Parathyroid adenoma (tissue), 2 donors: ENCODE measurements around the gene TTC13.

Source experiments
- H2AFZ ChIP-seq: fragments of 300-600 bp; sonication (generic); one replicate; pipeline ENCODE4 v1.7.0; 2017; ENCODE audit warnings: antibody characterized with exemption, mild to moderate bottlenecking
- H3K27ac ChIP-seq: fragments of 300-600 bp; sonication (generic); one replicate; pipeline ENCODE4 v1.7.0; 2017
- H3K27me3 ChIP-seq: fragments of 300-600 bp; sonication (generic); one replicate; pipeline ENCODE4 v1.7.0; 2017; ENCODE audit warnings: low read length; ENCODE audit not compliant: control insufficient read depth, insufficient read depth
- H3K36me3 ChIP-seq: fragments of 300-600 bp; sonication (generic); one replicate; pipeline ENCODE4 v1.7.0; 2017; ENCODE audit warnings: low read length; ENCODE audit not compliant: control insufficient read depth, insufficient read depth
- H3K4me1 ChIP-seq: fragments of 300-600 bp; sonication (generic); one replicate; pipeline ENCODE4 v1.7.0; 2017; ENCODE audit warnings: control low read depth
- H3K4me2 ChIP-seq: fragments of 300-600 bp; sonication (generic); one replicate; pipeline ENCODE4 v1.7.0; 2017; ENCODE audit warnings: low read length
- H3K4me3 ChIP-seq: fragments of 300-600 bp; sonication (generic); one replicate; pipeline ENCODE4 v1.7.0; 2017; ENCODE audit warnings: low read depth, low read length
- H3K79me2 ChIP-seq: fragments of 300-600 bp; sonication (generic); one replicate; pipeline ENCODE4 v1.7.0; 2017; ENCODE audit warnings: control low read depth
- H3K9ac ChIP-seq: fragments of 300-600 bp; sonication (generic); one replicate; pipeline ENCODE4 v1.7.0; 2017; ENCODE audit warnings: mild to moderate bottlenecking
- H3K9me3 ChIP-seq: fragments of 300-600 bp; sonication (generic); one replicate; pipeline ENCODE4 v1.7.0; 2017; ENCODE audit warnings: low read length; ENCODE audit not compliant: control insufficient read depth
- TF ChIP-seq, protein P1 (sequence below): fragments of 300-600 bp; sonication (generic); IDR thresholded peaks from one replicate; pipeline ENCODE4 v1.7.0; 2017; ENCODE audit warnings: antibody characterized with exemption, mild to moderate bottlenecking
- donor health status: primary hyperparathyroidism.

The TTC13 gene

DNA sequence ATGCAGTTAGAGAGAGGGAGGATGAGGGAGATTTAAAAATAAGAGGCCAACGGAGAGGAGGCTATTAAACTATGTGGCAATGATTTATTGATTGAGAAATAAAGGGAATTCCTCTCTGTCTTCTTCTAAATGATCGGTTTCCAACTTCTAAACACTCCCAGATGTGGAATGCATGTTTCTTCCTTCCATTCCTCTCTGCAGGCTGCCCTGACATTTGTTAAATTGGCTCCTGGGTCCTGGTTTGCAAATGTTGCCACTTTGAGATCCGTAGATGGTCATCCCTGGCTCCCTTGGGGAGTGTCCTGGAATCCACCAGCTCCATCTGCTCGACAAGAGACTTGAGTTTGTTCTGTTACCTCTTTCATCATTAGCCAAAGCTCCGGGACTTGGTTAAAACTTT is 100.1 kb downstream of the TTC13 start:
- H3K4me3 ChIP-seq, result no peak overlapping the region
- TF ChIP-seq, protein P1, sequence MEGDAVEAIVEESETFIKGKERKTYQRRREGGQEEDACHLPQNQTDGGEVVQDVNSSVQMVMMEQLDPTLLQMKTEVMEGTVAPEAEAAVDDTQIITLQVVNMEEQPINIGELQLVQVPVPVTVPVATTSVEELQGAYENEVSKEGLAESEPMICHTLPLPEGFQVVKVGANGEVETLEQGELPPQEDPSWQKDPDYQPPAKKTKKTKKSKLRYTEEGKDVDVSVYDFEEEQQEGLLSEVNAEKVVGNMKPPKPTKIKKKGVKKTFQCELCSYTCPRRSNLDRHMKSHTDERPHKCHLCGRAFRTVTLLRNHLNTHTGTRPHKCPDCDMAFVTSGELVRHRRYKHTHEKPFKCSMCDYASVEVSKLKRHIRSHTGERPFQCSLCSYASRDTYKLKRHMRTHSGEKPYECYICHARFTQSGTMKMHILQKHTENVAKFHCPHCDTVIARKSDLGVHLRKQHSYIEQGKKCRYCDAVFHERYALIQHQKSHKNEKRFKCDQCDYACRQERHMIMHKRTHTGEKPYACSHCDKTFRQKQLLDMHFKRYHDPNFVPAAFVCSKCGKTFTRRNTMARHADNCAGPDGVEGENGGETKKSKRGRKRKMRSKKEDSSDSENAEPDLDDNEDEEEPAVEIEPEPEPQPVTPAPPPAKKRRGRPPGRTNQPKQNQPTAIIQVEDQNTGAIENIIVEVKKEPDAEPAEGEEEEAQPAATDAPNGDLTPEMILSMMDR, result no peak

DNA sequence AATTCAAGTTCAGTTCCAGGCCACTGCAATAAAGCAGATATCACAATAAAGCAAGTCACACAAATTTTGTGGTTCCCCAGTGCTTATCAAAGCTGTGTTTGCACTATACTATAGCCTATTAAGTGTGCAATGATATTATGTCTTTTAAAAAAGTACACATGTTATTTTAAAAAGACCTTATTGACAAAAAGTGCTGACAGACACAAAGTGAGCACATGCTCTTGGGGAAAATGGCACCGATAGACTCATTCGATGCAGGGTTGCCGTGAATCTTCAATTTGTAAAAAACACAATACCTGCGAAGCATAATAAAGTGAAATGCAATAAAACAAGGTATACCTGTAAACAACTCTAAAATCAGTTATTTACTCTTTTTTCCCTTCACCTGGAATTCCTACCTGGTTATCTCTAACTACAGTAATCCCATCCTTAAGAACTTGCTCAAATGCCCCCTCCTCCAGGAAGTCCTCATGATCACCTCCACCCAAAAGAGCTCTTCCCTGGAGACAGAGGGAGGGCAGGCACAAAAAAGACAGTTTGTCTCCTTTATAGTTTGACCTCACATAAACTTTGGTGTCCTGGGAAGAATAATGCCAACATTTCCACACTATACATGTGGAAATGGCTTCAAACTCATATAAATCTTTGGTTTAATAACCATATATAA is 100.6 kb downstream of the TTC13 start:
- no peaks in the 10 kb centered on the region for H3K9me3 ChIP-seq
- H3K9ac ChIP-seq, result no peak overlapping the region
- no peaks in the 10 kb centered on the region for H3K4me1 ChIP-seq
- H3K79me2 ChIP-seq, result no peaks in the 10 kb centered on the region
- no peaks in the 10 kb centered on the region for H3K27me3 ChIP-seq
- H3K4me2 ChIP-seq, result no peak overlapping the region
- no peak overlapping the region for H2AFZ ChIP-seq
- no peaks in the 10 kb centered on the region for H3K36me3 ChIP-seq
- TF ChIP-seq, protein P1, result no peak
- H3K27ac ChIP-seq, result no peak overlapping the region
- no peak overlapping the region for H3K4me3 ChIP-seq

More for the DNA sequence above, 100.1 kb downstream of the TTC13 start:
- Histone ChIP-seq H3K36me3 (no peaks in the 10 kb centered on the region), H3K79me2 (no peaks in the 10 kb centered on the region), H3K27me3 (no peaks in the 10 kb centered on the region), H3K9ac (no peak overlapping the region), H3K4me2 (no peak overlapping the region), H3K27ac (no peak overlapping the region), H2AFZ (no peak overlapping the region), H3K4me1 (no peaks in the 10 kb centered on the region), H3K9me3 (no peaks in the 10 kb centered on the region)

DNA sequence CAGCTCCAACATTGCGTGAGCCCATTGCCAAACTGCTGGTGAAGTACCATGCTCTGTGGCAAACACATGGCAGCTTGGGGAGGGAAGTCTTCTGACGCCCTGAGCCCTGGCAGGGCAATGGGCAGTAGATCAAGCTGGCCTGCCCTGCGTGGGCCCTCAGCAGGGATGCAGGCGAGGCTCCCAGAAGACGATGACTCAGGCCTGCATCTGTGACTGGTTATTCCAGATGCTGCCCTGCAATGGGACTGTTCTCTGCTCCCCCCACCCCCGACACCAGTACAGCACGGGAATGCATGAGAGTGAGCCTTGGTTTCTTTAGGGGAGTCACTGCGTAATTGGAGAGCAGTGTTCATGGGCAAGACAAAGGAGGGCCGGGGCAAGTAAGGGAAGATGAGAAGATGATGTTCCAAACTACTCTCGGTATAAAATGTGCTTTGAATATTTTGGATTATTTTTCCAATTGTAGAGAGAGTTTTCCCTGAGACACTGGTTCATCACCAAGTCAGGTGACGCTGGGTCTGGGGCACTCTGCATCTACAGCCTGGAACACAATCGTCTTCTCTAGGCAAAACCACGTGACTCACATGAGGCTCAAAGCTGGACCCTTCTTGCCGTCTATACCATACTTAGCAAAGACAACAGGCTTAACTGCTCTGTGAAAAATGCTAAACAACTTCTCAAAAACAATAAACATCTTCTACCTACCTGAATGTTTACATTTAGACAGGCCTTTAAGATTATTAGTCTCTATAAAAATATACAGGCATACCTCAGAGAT is 101.3 kb downstream of the TTC13 start:
- Histone ChIP-seq H3K36me3 (no peaks in the 10 kb centered on the region), H3K4me3 (no peak overlapping the region), H3K9ac (no peak overlapping the region), H3K27me3 (no peaks in the 10 kb centered on the region), H3K4me2 (no peak overlapping the region), H3K4me1 (no peaks in the 10 kb centered on the region), H2AFZ (no peak overlapping the region), H3K79me2 (no peaks in the 10 kb centered on the region), H3K27ac (no peak overlapping the region), H3K9me3 (no peaks in the 10 kb centered on the region)
- TF ChIP-seq, protein P1, result no peak

DNA sequence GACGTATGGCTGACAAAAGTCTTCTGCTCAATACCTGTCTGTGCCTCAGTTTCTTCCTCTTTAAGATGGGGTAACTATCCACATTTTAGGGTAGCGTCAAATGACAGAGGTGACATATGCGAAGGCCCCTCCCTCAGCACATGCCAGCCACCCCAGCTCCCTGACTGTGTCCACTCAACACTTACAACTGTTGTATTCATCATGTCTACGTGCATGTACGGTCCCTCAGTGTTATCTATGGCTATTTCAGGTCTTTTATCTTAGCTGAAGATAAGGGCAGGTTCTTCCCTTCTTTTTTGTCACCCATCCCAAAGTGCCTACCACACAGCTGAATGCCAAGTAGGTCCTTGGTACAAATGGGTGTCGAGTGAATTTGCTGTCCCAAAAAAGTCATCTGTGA is 102.0 kb downstream of the TTC13 start:
- no peaks in the 10 kb centered on the region for H3K27me3 ChIP-seq
- TF ChIP-seq, protein P1, result no peak

More for the DNA sequence above, 102.0 kb downstream of the TTC13 start:
- Histone ChIP-seq H3K9me3 (no peaks in the 10 kb centered on the region), H3K36me3 (no peaks in the 10 kb centered on the region), H3K4me1 (no peaks in the 10 kb centered on the region), H2AFZ (no peak overlapping the region), H3K79me2 (no peaks in the 10 kb centered on the region), H3K27ac (no peak overlapping the region), H3K9ac (no peak overlapping the region), H3K4me2 (no peak overlapping the region), H3K4me3 (no peak overlapping the region)
